DLD1 (cell line): ENCODE data around the gene SOS1.

ENCODE experiments used
- in situ Hi-C: cut with HindIII; loops from 2 replicates; pipeline ENCODE4 v1.10.0; 2017; ENCODE audit warnings: low sequenced_read_pairs

SOS1 gene

DNA sequence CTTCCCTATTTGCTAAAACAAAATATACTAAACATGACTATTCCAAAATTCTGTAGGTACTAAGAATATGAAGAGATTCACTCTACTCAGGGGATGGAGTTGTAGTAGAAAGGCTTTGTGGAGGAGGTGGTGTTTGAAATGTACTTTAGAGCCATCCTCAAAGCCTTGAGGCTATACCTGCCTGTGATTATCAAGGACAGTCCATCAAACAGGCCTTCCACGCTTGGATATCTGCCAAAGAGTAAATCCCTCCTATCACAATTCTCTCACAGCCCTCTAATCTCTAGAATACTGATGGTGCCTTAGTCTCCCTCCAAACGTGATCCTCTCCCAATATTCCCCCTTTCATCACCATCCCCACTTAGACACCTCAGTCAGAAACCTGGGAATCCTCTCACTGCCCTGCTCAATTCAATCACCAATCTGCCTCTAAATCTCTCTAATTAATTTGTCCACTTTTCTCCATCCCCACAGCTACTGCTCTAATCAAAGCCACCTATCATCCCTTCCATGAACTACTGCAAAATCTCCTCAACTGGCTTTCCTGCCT, 13.1 kb downstream of the SOS1 start:
- in situ Hi-C loops = no loop called here

DNA sequence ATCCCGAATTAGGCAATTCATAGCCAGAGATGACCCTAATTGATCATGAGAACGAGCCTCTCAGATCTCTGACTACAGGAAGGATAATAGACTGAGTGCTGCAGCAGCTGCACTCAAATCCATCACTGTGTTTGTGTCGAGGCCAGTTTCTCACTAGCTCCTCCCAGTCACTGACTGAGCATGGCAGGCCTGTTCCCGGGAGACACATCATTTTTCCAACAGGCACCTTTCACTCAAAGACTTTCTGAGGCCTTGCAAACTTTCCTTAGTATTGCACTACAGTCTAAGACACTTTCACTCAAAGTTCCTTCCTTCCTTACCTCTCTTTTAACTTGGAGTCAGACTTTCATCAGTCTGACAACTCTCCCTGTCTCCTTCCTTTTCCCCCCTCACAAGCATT, 13.7 kb downstream of the SOS1 start:
- in situ Hi-C loops = no loop called here

DNA sequence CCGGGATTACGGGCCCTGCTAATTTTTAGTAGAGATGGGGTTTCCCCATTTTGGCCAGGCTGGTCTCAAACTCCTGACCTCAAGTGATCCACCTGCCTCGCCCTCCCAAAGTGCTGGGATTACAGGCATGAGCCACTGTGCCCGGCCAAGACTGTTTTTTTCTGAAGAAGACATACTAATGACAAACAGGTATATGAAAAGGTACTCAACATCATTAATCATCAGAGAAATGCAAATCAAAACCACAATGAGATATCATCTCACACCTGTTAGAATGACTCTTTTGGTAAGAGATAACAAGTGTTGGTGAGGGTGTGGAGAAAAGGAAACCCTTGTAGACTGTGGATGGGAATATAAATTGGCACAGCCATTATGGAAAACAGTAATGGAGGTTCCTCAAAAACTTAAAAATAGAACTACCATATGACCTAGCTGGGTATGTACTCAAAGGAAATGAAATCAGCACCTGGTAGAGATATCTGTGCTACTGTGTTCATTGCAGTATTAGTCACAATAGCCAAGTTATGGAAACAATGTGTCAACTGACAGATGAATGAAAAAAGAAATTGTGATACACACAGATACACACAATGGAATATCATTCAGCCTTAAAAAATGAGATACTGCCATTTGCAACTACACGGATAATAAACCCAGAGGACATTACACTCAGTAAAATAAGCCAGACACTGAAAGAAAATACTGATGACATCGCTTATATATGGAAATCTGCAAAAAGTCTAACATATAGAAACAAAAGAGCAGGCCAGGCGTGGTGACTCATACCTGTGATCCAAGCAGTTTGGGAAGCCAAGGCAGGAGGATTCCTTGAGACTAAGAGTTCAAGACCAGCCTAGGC, 20.8 kb downstream of the SOS1 start:
- in situ Hi-C loops = no loop called here

DNA sequence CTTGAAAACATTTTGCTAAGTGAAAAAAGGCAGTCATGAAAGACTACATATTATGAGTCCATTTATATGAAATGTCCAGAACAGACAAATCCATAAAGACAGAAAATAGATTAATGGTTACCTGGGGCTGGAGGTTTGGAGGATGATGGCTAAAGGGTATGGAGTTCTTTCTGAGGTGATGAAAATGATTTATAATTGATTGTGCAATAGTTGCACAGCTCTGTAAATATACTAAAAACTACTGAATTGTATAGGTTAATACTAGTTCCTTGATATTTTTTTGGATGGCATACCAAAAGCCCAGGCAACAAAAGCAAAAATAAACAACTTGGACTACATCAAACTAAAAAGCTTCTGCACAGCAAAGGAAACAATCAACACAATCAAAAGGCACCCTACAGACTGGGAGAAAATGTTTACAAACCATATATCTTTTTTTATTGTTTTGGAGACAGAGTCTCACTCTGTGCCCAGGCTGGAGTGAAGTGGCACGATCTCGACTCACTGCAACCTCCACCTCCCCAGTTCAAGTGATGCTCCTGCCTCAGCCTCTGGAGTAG, 21.5 kb downstream of the SOS1 start:
- in situ Hi-C loops = no loop called here

GRCh38 chr2:39095624-39096023, 25.2 kb downstream of the SOS1 start:
- in situ Hi-C loops = no loop called here

GRCh38 chr2:39094717-39095363, 26.0 kb downstream of the SOS1 start:
- in situ Hi-C loops = no loop called here

GRCh38 chr2:39093218-39093898, 27.5 kb downstream of the SOS1 start:
- in situ Hi-C loops = no loop called here

GRCh38 chr2:39091543-39091942, 29.3 kb downstream of the SOS1 start:
- in situ Hi-C loops = no loop called here

GRCh38 chr2:39091063-39091462, 29.8 kb downstream of the SOS1 start:
- in situ Hi-C loops = no loop called here

GRCh38 chr2:39080152-39080551, 40.7 kb downstream of the SOS1 start:
- in situ Hi-C loops = no loop called here

- in situ Hi-C loops = loop anchor here (10.0 kb wide), 1 partner anchor 145 kb away; no protein-coding TSS in a partner anchor
These were observed 50.9 kb downstream of the SOS1 start for GRCh38 chr2:39069890-39070465.

DNA sequence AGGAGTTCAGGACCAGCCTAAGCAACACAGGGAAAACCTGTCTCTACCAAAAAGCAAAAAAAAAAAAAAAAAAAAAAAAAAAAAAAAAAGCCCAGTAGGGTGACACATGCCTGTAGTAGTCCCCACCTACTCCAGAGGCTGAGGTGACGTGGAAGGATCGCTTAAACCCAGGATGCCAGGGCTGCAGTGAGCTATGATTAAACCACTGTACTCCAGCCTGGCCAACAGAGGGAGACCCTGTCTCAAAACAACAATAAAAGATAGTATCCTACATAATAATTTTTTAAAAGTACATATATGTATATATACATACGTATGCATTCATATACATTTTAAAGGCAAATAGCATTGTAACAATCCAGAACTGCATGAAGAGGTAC, 51.7 kb downstream of the SOS1 start:
- in situ Hi-C loops = loop anchor here (10.0 kb wide), 1 partner anchor 146 kb away; no protein-coding TSS in a partner anchor

DNA sequence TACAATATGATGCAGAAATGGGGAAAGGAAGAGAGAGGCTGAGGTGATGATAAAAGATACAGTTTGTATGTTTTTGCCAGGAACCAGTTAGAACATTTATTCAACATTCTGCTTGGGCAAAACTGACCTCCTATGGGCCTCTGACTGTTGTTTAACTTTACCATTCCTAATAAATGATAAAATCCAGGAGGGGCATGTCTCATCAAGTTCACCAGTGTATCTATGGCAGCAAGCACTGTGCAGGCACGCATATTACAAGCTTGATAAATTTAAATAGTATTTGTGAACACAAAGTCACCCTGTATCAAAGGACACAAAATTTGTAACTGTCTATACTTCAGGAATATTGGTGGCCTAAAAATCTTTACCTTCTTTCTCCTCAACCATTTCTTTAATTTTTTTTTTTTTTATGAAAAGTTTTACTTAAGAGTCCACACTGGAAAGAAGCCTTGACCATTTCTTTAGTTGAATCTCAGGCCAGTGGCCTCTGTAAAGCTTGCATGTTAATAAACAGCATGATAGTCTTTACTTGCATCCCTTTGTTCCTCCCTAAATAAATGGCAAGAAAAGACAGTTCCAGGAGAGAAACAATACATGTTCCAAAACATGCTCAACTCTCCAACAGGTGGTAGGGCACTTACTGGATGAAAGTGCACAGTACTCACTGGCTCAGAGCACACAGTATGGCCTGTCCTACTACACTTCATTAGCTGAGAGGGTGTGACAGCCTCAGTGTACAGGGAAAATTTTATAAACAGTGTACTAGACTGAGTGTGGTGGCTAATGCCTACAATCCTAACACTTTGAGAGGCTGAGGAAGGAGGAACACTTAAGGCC, 52.3 kb downstream of the SOS1 start:
- in situ Hi-C loops = loop anchor here (10.0 kb wide), 1 partner anchor 146 kb away; no protein-coding TSS in a partner anchor

GRCh38 chr2:39065616-39066015, 55.2 kb downstream of the SOS1 start:
- in situ Hi-C loops = loop anchor here (10.0 kb wide), 1 partner anchor 149 kb away; no protein-coding TSS in a partner anchor

- in situ Hi-C loops = loop anchor here (10.0 kb wide), 1 partner anchor 152 kb away; no protein-coding TSS in a partner anchor
These were observed 58.5 kb downstream of the SOS1 start for GRCh38 chr2:39062320-39062719.

GRCh38 chr2:39061280-39061679, 59.6 kb downstream of the SOS1 start:
- in situ Hi-C loops = loop anchor here (10.0 kb wide), 1 partner anchor 154 kb away; no protein-coding TSS in a partner anchor

DNA sequence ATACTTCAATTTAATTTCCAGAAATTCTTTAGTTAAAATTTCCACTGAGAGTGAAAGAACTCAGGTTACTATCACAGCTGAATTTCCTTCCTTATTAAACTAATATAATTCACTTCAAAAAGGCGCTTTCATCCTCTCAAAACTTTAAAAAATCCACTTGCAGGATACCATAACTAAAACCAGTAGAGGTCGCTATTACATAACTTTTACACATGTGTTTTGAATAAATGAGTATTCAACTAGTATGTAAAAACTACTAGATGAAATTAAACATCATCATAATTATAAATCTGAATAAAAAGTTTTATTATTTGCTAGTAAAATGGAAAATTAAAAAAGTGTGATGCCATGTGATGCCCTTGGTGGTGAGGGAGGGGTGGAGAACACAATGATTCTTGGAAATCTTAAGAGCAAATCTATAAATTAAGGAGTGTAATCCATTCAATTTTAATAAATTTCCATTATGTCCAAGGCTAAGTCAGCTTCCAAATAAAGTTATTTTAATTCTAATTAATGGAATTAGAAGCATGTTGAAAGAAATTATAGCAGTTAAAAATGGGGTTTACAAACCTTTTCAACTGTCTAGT, 61.4 kb downstream of the SOS1 start:
- in situ Hi-C loops = no loop called here

- in situ Hi-C loops = no loop called here
These were observed 62.8 kb downstream of the SOS1 start for GRCh38 chr2:39058101-39058500.

DNA sequence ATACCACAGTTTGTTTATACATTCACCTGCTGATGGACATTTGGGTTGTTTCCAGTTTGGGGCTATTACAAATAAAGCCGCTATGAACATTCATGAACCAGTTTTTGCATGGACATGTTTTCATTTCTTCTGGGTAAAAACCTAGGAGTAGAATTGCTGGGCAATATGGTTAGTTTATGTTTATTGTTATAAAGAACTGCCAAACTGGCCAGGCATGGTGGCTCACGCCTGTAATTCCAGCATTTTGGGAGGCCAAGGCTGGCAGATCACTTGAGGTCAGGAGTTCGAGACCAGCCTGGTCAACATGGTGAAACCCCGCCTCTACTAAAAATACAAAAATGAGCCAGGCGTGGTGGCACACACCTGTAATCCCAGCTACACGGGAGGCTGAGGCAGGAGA, 68.2 kb downstream of the SOS1 start:
- in situ Hi-C loops = loop anchor here (5.0 kb wide), 1 partner anchor 105 kb away; no protein-coding TSS in a partner anchor
